C4-2B (cell line): ENCODE results near the gene MUC21.

Experiments used
- ZFX ChIP-seq: fragments of 450-650 bp; IDR thresholded peaks from 2 replicates; pipeline ENCODE4 v1.6.1; 2017
- TF ChIP-seq, protein P1 (sequence below): fragments of 450-650 bp; conservative IDR thresholded peaks from 2 replicates; pipeline ENCODE4 v1.5.1; 2017; ENCODE audit warnings: mild to moderate bottlenecking

GRCh38 chr6:30966154-30966553, 17.4 kb upstream of the MUC21 start:
- TF ChIP-seq, protein P1, sequence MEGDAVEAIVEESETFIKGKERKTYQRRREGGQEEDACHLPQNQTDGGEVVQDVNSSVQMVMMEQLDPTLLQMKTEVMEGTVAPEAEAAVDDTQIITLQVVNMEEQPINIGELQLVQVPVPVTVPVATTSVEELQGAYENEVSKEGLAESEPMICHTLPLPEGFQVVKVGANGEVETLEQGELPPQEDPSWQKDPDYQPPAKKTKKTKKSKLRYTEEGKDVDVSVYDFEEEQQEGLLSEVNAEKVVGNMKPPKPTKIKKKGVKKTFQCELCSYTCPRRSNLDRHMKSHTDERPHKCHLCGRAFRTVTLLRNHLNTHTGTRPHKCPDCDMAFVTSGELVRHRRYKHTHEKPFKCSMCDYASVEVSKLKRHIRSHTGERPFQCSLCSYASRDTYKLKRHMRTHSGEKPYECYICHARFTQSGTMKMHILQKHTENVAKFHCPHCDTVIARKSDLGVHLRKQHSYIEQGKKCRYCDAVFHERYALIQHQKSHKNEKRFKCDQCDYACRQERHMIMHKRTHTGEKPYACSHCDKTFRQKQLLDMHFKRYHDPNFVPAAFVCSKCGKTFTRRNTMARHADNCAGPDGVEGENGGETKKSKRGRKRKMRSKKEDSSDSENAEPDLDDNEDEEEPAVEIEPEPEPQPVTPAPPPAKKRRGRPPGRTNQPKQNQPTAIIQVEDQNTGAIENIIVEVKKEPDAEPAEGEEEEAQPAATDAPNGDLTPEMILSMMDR: no peak
- no peak for TF ChIP-seq ZFX
